ENCODE results near the gene ARL2BP.

ARL2BP gene

DNA sequence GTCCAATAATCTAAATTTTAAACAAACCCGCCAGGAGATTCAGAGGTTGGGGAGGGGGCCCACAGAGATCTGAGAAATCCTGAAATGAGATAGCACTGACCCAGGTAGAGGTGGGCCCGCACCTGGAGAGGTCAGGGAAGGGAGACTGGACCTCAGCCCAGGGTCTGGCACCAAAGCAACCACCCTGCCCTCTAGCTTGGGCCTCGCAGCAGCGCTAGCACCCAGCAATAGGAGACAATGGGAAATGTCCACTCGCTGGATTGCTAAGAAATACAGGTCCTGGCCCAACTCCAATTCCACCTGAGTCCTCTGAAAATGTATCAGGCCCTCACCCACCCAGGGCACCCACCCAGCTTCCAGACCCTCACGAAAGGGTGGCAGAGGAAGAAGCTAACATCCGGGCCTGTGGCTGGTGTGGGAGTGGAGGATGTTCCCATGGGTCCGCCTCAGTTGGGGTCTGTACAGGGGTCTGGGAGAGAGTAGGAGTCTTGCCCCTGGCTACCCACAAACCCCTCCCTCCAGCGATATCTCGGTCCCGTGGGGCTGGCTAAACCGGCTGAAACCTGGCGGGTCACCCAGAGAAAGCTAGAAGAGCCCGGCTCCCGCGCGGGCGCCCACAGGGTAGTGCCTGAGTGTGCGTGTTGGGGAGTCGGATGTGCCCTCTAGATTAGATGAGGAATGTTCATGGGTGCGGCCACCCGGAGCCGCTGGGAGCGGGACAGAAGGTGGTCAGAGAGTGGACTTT is 38.3 kb downstream of the ARL2BP start:
- DNase-seq (ENCODE audit: low read depth): no peak

DNA sequence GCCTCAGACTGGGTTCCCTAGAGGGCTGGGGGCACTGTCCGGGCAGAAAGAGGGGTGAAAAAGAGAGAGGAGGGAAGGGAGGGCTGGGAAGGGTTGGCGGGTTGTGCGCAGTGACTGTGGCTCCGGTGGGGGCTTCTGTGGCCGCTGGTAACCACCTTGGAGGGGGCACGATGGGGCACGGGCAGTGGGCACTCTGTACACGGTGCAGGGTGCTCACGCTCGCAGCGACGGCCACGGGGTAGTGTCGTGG is 38.8 kb downstream of the ARL2BP start:
- no peak for DNase-seq (ENCODE audit: low read depth)

DNA sequence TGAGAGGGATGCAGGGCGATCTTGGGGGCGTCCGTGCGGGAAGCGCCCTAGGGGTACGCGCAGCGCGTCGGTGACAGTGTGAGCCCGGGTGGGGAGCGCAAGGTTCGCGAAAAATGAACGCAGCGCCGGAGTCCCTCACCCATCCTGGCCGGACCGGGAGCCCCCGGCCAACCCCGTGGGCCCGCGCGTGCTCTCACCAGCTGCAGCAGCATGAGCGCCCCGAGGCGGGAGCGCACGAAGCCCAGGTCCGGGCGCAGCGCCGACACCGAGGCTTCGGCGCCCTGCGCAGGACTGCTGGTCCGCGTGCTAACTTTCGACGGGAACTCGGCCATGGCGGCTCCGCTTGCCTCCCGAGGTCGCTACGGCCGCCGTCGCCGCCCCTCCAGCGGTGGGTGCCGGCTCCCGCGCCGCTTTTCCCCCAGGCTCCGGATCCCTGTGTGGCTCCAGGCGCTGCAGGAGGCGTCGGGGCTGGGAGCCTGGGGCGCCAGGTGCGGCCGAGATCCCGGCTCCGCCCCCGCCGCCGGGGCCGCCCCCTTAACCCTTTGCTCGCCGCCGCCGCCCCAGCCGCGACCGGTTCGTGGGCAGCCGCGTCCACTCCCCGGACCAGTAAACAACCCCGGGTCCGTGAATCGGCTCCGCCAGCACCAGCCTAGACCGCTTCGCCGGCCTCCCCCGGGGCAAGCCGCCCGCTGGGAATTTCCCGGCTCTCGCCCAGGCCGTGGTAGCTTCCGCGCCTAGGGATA is 39.3 kb downstream of the ARL2BP start, which contains the start of gene PLLP:
Gene PLLP (minus strand): TSS at position 464 of the 743 bp plus-strand sequence. CDS start 132 bp downstream, at position 332.
- DNase-seq (ENCODE audit: low read depth): no peak

DNA sequence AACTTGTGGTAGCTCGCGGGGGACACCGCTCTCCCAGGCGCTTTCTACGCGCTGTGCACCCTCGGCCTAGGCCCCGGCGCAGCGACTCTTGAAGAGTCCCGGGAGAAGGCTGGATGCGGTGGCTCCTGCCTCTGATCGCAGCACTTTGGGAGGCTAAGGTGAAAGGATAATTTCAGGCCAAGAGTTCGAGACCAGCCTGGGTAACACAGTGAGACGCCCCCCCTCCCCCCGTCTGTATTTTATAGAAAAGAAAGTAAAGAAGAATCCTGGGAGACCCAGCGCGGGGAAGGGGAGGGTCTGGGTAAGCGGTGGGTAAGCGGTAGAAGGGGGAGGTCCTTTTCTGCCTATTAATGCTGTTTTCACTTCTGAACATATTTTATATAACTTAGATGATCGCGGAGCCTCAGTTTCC is 39.9 kb downstream of the ARL2BP start:
- DNase-seq (ENCODE audit: low read depth): no peak

DNA sequence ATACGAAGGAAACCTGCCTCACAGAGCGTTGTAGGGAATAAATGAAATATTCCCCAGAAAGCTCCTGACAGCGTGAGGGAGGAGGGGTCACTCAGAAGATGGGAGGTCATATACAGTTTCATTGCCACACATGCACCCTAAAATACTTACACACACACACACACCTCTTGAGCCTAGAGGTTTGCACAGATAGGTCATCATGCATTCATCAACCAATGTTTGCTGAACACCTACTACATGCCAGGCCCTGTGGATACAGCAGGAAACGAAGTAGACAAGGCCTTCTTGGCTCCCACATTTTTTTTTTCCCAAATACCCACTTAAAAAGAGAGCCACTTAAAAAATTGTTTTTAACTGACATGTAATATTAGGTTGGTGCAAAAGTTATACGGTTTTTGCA is 40.3 kb downstream of the ARL2BP start:
- no peak for DNase-seq (ENCODE audit: low read depth)

DNA sequence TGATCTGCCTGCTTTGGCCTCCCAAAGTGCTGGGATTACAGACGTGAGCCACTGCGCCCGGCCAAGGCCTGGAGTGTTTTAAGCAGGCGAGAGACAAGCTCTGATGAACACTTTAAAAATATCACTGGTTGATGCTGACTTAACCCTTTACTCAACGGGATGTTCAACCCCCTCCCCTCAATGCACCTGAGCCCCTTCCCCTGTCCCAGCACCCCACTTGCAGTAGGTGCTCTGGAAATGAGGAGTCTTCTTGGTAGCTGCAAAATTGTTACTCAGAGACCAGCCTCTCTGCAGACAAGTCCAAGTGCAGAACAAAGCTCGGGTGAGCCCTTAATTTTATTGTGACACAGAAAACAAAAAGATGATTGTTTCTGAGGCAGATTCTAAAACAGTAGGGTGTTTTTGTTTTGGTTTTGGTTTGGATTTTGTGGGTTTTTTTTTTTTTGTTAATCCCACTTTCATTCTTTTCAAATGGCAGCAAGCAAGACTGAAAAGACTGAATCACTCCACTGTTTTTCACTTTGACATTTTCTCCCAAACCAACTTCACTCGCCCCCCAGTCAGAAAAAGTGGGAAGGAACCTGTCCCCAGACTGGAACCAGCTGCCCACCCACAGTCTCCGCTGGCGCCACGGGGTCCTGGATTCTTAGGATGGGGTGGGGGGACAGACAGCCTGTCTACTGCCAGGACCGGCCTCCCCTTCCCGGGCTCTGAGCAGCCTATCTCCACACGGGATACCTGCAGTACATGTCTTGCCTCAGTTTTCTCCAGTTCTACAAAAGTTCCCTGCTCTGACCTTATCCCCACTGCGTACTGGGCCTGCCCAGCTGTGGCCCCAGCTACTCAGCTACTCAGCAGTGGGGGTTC is 44.6 kb downstream of the ARL2BP start:
- no peak for DNase-seq (ENCODE audit: low read depth)

DNA sequence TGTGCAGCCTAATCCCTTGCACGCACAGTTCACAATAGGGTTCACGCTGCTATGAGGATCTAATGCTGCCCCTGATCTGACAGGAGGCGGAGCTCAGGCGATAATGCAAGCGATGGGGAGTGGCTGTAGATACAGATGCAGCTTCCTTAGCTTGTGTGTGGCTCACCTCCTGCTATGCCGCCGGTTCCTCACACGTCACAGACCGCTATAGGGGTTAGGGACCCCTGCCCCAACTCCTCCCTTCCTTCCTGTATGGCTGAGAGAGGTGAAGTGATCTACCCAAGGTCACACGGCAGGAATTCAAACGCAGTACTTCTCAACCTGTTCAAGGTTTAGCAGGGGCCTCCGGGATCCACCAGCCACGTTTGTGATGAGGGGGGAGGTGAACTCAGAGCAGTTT is 52.8 kb downstream of the ARL2BP start:
- DNase-seq (ENCODE audit: low read depth): no peak

DNA sequence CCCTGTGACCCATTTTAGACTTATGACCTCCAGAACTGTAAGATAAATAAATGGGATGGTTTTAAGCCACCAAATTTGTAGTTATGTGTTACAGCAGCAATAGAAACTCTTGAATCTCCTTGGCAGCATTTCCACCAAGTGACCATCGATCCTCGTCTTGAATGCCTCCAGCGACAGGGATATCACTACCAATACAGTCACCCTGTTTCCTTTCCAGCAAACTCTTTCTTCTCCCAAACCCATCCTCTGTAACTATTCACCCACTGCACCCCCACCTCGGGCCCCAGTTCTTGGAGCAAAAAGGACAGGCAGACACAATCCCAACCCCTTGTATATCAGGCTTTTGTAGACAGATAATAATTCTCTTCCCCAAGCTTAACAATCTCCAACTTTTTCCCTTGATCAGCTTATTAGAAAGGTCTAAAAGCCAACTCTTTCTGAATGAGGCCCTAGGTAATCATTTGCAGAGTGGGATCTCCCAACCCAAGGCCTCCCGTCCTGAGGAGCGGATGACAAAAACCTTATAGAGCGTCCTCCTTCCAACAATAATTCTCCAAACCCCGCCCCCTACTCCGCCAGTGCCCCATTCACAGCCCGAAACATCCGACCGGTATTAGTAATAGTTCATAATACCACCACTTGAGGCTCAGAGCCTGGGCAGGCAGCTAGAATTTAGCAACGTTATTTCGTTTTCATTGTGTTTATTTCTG is 54.1 kb downstream of the ARL2BP start:
- peak; percentile 36 for DNase-seq (ENCODE audit: low read depth)

DNA sequence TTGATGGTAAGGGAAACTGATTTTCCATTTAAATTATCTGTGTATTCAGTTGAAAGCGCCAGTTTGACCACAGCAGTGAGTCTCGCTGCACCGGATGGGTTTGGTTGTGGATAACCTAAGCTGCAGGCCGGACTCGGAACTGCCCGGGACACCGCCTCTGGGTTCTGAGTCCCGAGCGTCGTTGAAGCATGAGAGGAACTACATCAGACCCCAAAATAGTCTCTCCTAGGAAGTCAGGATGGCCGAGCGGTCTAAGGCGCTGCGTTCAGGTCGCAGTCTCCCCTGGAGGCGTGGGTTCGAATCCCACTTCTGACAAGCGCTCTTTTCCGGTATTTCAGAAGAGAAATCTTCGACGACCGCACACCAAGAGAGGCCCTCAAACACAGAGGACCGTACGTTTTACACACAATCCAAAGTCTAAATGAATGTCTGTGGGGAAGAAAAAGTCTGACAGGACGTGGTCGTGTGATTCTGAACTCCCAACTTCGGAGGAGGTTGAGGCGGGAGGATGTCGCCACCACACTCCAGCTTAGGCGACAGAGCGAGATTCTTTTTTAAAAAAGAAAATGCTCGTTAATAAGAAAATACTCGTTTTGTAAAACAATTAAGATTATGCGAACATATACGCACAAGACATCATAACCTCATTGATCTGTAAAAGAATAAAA is 54.8 kb downstream of the ARL2BP start:
- DNase-seq (ENCODE audit: low read depth): peak; percentile 88

DNA sequence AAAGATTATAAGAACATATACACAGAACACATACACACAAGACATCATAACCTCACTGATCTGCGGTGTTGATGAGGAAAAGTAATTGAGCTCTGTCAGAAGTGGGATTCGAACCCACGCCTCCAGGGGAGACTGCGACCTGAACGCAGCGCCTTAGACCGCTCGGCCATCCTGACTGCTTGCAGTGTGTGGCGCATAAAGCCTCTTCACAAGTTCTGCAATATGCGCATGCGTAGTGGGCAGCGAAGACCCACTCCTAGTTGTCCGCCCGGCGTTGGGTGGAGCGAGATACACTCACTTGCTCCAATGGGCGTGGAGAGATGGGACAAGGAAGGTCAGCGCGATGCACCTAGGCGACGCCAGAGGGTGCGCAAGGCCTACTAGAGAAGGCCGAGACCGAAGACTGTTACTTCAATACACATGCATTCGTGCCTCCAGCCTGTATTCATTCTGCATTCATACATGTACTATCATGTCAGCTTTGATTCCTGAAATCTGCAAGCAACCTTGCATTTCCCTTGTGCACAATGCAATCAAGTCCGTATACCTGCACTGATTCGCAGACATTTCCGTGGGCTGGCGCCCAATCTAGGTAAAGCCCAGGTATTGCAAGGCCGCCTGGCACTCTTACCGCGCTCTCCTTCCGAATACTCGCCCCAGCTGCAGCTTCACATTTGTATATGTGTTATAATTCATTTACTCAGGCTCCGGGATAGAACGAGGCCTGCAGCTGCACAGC is 55.5 kb downstream of the ARL2BP start:
- peak; percentile 96 for DNase-seq (ENCODE audit: low read depth)

DNA sequence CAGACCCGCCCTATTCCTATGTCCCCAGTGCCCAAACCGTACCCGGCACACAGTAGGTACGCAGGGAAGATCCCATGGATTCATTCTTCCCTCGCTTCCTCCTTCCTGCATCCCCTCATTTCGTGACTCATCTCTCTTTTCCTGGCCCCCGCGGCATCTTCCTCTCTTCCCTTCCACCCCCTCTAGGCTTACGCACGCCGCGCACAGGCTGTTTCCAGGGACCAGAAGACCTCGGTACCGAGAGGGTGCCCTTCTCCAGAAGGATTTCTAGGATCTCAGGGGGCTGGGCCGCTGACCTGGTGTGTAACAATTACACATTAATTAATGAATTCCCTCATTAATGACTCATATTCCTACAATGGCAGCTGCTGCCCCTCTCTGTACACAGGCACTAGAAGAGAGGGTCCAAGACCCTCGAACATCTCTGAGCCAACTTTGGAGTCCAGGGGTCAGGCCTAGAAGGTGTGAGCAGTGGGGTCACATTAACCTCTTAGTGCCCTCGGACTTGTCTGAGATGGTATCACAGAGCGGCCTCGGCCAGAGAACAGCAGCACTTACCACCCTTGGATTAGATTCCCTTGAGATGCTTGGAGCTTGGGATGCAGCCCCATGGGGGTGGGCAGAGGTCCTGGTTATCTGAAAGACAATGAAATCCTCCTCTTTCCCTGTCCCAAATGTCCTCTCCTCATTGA is 56.2 kb downstream of the ARL2BP start:
- no peak for DNase-seq (ENCODE audit: low read depth)

All from non-pigmented ciliary epithelial cell (primary cell).